HUDEP-2 (cell line): ENCODE data around the gene TNNI3K.

ENCODE experiments used
- DNase-seq, 76 experiments: peaks; one replicate each; lab custom pipeline; 2025; ENCODE audit not compliant: unreplicated experiment in 76 of 76; lab: John Stamatoyannopoulos, UW

Gene TNNI3K

DNA sequence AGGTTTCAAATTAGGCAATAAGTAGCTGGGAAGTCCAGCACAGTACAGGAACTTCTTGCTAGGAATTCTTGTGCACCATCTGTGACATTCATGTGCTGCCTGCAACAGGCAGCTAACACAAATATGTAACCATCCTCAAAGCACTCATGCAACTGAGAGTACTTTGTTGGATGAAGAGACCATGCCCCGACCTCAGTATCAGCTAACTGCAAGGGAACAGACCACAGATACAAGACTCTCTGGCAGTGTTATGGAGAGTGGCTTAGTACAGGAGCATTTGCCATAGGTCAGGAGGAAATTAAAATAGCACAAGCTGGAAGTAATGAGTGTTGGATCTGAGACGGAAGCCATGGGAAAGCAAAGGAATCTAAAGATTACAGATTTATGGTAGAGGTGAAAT is 153.7 kb downstream of the TNNI3K start:
- DNase-seq = no peak

- no peak for DNase-seq
These were observed 157.0 kb downstream of the TNNI3K start for GRCh38 chr1:74392186-74392585.

GRCh38 chr1:74392840-74393239 is 157.7 kb downstream of the TNNI3K start:
- no peak for DNase-seq

- DNase-seq = no peak
These were observed 160.4 kb downstream of the TNNI3K start for GRCh38 chr1:74395571-74395970.

GRCh38 chr1:74396462-74396861 is 161.3 kb downstream of the TNNI3K start:
- DNase-seq = no peak

- DNase-seq = no peak
These were observed 161.7 kb downstream of the TNNI3K start for GRCh38 chr1:74396933-74397332.

- DNase-seq = no peak
These were observed 164.1 kb downstream of the TNNI3K start for GRCh38 chr1:74399249-74399648.

- DNase-seq = no peak
These were observed 167.7 kb downstream of the TNNI3K start for GRCh38 chr1:74402873-74403272.

DNA sequence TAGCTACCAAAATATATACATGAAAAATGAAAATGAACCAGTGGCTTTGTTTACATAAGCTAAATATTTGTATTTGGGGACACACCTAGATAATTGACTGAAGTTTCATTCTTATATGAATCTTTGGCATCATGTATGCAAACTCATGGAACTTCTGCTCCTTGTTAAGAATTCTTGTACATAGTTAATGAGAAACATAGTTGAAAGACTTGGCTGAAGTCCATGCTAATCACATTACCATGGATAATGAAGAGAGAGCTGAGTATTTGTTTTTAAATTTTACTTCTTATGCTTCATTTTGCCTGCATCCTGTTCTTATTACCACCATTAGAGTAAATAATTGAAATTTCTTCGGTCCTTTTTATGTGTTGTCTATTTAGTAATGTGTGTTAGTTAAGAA is 168.4 kb downstream of the TNNI3K start:
- DNase-seq = no peak

DNA sequence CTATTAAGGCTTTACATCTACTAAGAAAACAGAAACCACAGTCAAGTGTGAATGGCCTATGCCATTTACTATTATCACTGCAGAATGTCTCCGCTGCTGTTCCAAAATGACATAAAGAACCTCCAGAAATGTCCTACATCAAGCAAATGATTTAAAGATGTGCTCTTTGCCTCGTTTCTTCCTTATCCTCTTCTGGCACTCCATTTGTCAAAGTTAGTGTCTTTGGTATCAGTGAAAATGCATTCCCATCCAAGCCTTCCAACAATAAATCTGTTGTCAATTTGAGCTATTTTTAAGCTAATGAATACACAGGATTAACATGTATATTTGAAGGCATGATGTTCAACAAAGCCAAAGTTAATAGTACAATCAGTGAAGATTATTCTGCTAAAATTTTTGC is 171.6 kb downstream of the TNNI3K start:
- DNase-seq = no peak

DNA sequence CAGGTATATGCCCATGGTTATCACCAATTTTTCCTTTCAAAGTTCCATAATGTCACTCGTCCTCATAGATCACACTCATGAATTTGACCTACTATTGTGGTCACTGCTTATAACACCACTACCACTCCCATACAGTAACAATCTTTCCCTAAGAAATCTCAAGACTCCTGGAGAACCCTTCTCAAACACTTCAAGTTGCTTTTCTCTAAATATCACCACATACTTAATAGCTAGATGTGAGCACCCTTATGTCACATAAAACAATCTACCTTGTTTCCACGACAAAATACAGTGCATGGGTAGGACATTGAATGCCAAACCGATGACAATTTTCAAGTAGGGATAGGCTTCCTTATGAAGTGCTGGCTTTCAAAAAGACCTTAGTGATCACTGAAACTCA is 172.7 kb downstream of the TNNI3K start:
- no peak for DNase-seq

DNA sequence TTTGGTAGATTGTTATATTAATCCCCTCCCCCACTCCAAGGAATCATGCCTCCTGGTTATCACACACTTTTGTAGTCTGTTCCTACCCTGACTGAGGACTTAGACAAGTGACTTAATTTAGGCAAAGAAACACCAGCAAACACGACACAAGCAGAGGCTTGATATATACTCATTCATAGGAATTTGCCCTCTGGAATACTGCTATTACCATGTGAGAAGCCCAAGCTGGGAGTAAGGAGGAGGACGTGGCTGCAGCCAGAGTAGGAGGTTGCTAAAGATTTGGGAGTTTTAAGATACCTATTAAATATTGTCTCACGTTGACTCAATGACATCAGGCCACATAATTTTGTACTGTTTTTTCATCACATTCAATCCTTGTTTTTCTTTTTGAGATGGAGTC is 177.1 kb downstream of the TNNI3K start:
- DNase-seq = no peak

DNA sequence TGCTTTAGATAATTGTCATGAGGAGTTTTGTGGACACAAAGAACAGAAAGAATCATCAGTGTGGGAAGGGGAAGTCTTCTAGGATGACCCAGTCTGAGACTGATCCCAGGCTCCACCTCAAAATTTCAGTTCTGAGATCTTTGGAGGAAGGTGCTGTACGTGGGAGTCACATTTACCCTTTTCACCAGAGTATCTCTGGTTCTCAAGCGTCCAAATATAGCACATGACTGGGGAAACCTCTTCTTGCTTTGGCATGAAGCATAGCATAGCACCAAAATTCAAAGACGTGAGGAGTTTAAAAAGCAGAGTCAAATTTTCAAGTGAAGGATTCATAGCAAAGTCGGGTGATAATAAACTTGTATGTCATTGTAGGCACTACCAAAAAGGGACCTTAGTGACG is 180.7 kb downstream of the TNNI3K start:
- DNase-seq = no peak

GRCh38 chr1:74419611-74420010 is 184.4 kb downstream of the TNNI3K start:
- no peak for DNase-seq

DNA sequence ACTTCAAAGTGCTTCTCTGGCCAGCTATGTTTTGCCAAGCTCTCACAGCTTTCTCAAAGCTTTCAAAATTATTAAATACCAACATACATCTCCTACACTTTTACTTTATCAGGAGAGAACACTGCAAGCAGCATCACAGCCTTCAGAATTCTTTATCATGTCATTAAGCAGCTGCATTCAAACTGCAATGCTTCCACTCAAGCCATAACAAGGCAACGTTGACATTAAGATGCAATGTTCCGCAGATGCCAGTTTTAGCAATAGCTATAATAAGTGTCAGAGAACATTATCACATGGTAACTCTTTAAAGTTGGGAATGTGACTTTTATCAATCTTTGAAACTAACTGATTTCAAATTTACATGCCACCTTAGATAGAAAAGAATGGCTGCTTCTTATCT is 185.3 kb downstream of the TNNI3K start:
- no peak for DNase-seq

DNA sequence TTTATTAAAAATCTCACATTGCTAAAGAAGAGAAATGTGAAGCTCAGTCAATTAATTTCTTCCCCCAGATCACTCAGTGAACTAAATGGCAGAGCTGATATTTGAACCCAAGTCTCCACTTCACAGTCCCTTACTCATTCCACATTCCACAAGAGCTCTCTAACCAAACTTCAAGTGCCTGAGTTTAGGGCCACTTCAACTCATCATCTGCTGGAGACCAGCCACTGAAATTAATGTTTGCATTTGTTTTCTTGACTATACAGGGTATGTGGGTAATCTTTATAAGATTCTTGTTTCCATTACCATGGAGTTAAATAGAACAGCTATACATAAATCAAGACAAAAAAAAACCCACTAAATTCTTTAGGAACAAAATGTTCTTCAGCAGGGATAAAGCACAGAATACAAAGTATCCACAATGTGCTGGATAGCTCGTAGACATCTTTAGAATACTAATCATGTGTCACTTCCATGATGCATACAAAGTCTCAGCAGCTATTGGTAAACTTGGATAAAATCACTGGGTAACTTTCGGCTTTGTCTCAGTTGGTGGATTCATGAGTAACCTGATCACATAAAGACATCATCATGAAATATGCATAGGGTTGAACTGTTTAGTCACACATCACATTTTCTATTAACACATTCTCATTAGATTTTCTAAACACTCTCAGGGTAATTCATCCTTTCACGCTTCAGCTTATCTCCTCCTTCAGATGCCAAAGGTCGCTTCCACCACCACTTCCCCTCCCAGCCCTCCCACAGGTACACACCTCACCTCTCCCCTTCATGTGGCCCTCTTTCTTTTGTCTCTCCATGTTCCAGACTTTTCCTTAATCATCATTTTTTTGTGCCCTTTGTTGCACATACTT is 187.5 kb downstream of the TNNI3K start:
- no peak for DNase-seq

DNA sequence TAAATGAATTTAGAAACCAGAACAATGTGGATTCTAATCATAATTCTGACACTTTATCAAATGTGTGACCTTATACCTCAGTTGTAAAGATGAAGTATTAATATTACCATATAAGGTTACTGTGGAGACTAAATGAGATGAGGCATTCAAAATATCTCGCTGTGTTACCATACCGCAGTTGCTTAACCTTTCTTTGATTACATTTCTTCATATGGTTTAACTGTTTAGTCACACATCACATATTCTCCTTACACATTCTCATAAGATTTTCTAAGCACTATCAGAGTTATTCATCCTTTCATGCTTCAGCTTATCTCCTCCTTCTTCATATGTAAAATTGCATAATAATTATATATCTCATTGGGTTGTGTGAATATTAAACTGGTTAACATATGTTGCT is 188.3 kb downstream of the TNNI3K start:
- DNase-seq = no peak

GRCh38 chr1:74425676-74426075 is 190.5 kb downstream of the TNNI3K start:
- DNase-seq = no peak

GRCh38 chr1:74426208-74426937 is 191.2 kb downstream of the TNNI3K start:
- DNase-seq = no peak

GRCh38 chr1:74427681-74428080 is 192.5 kb downstream of the TNNI3K start:
- DNase-seq = no peak

DNA sequence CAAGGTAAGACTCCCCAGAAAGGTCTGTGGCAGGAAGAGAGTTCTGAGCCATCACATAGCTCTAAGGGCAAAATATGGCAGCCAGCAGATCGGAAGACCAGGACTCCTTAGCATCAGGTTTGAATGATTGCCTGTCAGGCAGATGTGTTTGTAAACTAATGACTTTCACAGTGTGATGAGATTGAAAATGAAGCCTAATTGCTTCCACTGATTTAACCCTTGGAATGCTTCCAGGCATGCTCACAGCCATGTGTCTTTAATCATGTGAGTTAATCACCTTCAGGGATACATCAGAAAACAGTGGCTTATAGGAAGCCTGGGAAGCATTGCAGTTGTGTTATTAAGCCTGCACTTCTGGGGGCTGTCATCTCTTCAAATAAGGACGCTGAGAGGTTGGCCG is 194.4 kb downstream of the TNNI3K start:
- DNase-seq = no peak

DNA sequence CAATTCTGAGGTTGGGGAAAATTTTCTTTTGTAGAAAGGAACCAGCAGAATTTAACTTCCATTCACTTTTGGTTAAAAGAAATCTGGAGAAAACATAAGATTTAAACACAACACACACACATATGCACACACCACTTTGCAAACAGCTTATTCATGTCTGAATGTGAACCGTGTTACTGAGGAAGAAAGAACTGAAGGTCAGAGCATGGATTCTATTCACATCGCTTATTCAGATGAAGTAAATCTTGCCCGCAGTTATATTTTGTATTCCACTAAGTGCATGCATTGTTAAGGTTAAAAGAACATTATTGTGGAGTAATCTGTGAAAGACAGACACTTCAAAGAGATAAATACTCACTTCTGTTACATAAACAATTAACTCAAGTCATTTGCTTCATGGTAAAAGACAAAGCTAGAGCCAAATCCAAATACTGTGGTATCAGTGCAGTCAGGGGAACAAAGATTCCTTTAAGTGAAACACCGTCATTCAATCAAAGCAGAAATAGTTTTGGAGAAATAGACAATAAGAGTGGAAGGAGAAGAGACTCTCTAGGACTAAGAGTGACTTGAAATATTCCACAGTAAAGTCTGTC is 195.3 kb downstream of the TNNI3K start:
- no peak for DNase-seq
